Stimulated activated naive CD8-positive, alpha-beta T cell treated with anti-CD3 and anti-CD28 coated beads, Interleukin-15, Interleukin-2, amounts not matched to agents 100 ng/mL and 50 ng/mL, for 24 hours (primary cell): ENCODE results near the gene TIMP1.

Source experiments
- H3K27ac Mint-ChIP-seq: one replicate; pipeline ENCODE4 v1.8.0; 2021; ENCODE audit warnings: mild to moderate bottlenecking, mixed read lengths
- H3K27me3 Mint-ChIP-seq: one replicate; pipeline ENCODE4 v1.8.0; 2021; ENCODE audit warnings: mixed read lengths
- H3K36me3 Mint-ChIP-seq: one replicate; pipeline ENCODE4 v1.8.0; 2021; ENCODE audit warnings: low read depth, mixed read lengths
- H3K4me1 Mint-ChIP-seq: one replicate; pipeline ENCODE4 v1.8.0; 2021; ENCODE audit warnings: low read depth, mixed read lengths
- H3K4me3 Mint-ChIP-seq: one replicate; pipeline ENCODE4 v1.8.0; 2021; ENCODE audit warnings: mild to moderate bottlenecking, mixed read lengths
- H3K9me3 Mint-ChIP-seq: one replicate; pipeline ENCODE4 v1.8.0; 2021; ENCODE audit warnings: mixed read lengths

The TIMP1 gene

DNA sequence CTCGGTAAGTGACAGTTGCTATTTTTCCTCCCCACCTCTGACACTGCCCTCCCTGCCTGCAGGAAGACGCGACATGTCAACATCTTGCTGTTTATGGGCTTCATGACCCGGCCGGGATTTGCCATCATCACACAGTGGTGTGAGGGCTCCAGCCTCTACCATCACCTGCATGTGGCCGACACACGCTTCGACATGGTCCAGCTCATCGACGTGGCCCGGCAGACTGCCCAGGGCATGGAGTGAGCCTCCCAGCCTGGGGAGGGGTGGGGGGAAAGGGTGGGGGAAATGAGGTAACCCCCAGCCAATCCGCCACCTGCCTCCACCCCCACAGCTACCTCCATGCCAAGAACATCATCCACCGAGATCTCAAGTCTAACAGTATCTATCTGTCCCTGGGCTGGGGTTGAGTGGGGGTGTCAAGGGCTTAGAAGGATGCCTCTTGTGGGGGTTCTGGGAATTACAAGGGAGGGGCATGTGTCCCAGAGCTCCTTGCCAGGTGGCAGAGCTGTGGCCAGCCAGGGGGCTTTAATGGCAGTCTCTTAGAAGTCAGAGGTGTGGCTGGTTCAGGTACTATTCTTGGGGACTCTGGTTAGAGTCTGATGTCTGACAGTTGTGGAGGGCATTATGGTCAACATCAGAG lies 13.5 kb upstream of the TIMP1 start:
- Mint-ChIP-seq H3K27me3 (peaks cover 5% of the 10 kb centered on the region), H3K4me3 (no peak overlapping the region), H3K27ac (no peak overlapping the region), H3K4me1 (peaks cover 22% of the 10 kb centered on the region), H3K9me3 (no peaks in the 10 kb centered on the region), H3K36me3 (peaks cover 44% of the 10 kb centered on the region)

DNA sequence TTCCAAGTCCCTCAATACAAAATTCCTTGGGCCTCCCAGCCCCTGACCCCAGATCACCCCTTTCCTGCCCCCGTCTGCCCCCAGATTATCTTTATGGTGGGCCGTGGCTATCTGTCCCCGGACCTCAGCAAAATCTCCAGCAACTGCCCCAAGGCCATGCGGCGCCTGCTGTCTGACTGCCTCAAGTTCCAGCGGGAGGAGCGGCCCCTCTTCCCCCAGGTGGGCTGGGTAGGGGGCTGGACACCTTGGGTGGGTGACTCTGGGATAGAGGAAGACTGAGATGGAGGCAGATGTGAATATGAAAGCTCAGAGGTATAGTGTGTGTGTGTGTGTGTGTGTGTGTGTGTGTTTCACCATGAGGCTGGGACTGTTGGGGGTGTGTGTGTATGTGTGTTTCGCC lies 11.4 kb upstream of the TIMP1 start:
- no peak overlapping the region for H3K4me3 Mint-ChIP-seq
- H3K27me3 Mint-ChIP-seq = peaks cover 5% of the 10 kb centered on the region
- H3K9me3 Mint-ChIP-seq = no peaks in the 10 kb centered on the region
- peaks cover 34% of the 10 kb centered on the region for H3K36me3 Mint-ChIP-seq
- H3K4me1 Mint-ChIP-seq = peaks cover 9% of the 10 kb centered on the region
- H3K27ac Mint-ChIP-seq = no peak overlapping the region

DNA sequence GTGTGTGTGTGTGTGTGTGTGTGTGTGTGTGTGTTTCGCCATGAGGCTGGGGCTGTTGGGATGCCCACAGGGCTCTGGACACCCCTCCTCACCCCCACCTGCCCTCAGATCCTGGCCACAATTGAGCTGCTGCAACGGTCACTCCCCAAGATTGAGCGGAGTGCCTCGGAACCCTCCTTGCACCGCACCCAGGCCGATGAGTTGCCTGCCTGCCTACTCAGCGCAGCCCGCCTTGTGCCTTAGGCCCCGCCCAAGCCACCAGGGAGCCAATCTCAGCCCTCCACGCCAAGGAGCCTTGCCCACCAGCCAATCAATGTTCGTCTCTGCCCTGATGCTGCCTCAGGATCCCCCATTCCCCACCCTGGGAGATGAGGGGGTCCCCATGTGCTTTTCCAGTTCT lies 11.0 kb upstream of the TIMP1 start:
- H3K4me1 Mint-ChIP-seq = peaks cover 9% of the 10 kb centered on the region
- H3K36me3 Mint-ChIP-seq = peaks cover 34% of the 10 kb centered on the region
- H3K27ac Mint-ChIP-seq = no peak overlapping the region
- H3K27me3 Mint-ChIP-seq = peaks cover 5% of the 10 kb centered on the region
- H3K9me3 Mint-ChIP-seq = no peaks in the 10 kb centered on the region
- H3K4me3 Mint-ChIP-seq = no peak overlapping the region

DNA sequence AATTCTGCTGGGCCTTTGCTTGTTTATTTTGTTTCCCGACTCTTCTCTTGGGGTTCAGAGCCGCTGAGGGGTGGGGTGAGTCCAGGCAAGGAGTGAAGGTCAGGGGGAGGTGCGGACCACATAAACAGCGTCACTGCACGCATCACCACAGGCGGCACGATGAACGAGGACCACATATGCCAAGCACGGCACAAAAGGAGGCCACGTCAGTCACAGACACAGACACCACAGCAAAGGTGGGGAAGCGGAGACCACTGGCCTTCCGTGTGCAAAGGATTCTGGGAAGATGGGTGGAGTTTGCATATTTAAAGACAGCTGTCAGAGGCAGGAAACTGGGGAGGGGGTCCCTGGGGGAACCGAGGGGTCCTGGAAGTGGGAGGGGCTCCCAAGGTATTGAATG lies 10.3 kb upstream of the TIMP1 start:
- peaks cover 7% of the 10 kb centered on the region for H3K27me3 Mint-ChIP-seq
- H3K4me3 Mint-ChIP-seq = no peak overlapping the region
- peaks cover 30% of the 10 kb centered on the region for H3K36me3 Mint-ChIP-seq
- peaks cover 8% of the 10 kb centered on the region for H3K4me1 Mint-ChIP-seq
- no peaks in the 10 kb centered on the region for H3K9me3 Mint-ChIP-seq
- H3K27ac Mint-ChIP-seq = no peak overlapping the region

DNA sequence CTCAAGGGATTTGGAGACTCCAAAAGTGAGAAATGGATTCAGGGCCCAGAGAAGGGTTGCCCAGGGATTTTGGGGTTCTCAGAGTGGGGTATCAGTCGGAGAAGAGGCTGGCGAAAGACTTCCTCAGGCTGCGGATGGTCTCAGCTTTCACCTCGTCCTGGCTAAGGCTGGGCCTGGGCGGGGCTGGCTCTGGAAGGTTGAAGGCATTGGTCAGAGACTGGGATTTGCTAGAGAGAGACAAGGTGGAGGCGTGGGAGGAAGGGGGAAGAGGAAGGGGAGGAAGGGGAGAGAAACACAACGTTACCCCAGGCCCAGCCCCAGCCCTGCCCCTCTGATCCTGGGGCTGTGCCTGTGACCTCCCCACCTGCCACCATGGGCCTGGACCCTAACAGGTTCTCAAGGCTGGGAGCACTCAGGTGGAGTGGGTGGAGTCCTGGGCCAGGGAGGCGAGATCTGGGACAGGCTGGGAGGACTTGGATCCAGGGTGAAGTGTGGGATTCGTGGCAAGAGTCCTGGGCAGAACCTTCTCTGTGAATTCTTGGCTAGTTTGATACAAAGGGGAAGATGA lies 9.4 kb upstream of the TIMP1 start:
- Mint-ChIP-seq H3K27ac (no peak overlapping the region), H3K9me3 (no peaks in the 10 kb centered on the region), H3K4me1 (peaks cover 10% of the 10 kb centered on the region), H3K36me3 (peaks cover 23% of the 10 kb centered on the region), H3K4me3 (peak overlapping the region; percentile 6), H3K27me3 (peaks cover 9% of the 10 kb centered on the region)

DNA sequence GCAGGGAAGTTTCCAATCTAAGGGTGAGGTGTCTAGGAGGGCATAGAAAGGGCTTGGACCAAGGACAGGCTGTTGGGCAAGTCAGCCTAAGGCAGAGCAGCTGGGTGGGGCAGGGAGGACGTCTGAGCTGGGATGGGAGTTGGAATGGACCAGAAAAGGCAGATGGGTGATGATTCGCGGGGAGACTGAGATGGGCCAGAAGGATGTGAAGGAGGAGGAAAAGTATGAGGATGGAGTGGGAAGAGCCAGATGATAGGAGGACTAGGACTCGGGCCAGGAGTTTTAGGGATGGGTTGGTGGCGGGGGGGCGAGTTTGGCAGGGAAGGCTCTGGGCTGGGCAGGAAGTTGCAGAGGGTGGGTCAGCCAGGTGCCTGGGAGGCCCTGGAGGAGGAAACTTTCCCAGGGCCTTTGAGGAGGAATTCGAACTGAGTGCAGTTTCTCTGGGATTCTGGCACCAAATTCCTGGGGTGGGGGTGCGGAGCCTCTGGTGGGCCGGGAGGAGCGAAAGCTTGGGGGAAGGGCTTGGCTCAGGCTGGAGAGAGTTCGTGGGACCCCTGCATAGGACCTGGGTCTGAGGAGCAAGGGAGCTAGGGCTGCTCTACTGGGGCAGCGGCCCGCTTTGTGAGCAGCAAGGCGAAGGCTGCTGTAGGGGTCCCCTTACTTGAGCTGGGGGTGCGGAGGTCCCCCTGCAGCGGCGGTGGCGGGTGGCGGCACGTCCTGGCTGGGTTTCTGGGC lies 8.7 kb upstream of the TIMP1 start:
- Mint-ChIP-seq H3K4me3 (peak overlapping the region; percentile 6), H3K36me3 (peaks cover 23% of the 10 kb centered on the region), H3K4me1 (peaks cover 10% of the 10 kb centered on the region), H3K27ac (no peak overlapping the region), H3K27me3 (peaks cover 9% of the 10 kb centered on the region), H3K9me3 (no peaks in the 10 kb centered on the region)

DNA sequence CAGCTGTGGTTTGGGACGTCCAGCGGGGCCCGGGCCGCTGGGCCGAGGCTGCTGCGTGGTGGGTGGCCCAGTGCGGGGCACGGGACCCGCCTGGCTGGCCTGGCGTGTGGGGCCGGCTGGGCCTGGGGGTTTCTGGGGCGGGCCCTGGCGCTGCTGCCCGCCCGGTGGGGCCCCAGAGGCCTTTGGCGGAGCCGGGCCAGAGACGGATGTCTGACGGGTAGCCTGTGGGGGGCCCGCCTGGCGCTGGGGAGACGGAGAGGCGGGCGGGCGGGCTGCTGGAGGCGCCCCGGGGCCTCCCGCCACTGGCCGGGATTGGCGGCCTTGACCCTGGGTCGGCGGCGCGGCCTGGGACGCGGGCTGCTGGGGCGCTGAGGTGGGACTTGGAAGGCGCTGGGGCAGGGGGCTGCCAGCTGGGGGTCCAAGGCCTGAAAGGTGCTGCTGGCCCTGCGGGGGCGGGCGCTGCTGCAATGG lies 8.1 kb upstream of the TIMP1 start:
- Mint-ChIP-seq H3K9me3 (no peaks in the 10 kb centered on the region), H3K4me3 (no peak overlapping the region), H3K4me1 (peaks cover 13% of the 10 kb centered on the region), H3K36me3 (peaks cover 20% of the 10 kb centered on the region), H3K27ac (no peak overlapping the region), H3K27me3 (peaks cover 9% of the 10 kb centered on the region)

DNA sequence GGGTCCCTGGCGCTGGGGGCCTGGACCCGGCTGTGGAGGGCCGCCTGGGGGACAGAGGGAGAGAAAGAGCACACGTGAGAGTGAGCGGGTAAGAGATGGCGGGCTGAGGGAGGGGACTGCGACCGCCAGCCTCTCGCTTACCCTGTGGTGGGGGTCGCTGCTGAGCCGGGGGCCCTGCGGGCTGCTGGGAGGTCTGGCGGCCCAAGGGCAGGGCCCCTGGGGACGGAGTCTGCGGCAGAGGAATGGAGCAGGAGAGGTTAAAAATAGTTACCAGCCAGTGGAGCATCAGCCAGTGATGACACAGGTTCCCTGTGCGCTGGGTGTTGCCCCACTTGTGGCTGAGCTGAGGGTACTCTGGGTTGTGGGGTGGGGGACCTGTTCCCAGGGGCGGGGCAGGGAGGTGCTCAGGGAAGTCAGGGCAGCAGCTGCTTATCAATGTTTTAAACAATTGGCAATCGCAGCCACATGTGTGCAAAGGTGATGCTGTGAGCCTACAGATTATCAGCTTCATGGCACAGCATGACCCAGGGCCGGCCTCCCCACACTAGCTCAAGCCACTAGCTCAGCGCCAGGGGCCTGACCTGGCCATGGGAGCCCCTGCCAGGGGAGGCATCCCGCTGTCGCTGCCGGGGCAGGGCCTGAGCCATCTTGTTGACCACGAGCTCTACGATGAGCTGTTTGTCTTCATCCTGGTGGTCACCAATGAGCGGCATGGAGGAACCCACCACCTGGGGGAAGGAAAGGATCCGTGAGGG lies 7.5 kb upstream of the TIMP1 start:
- Mint-ChIP-seq H3K4me3 (no peak overlapping the region), H3K27ac (no peak overlapping the region), H3K36me3 (peaks cover 17% of the 10 kb centered on the region), H3K9me3 (no peaks in the 10 kb centered on the region), H3K4me1 (peaks cover 18% of the 10 kb centered on the region), H3K27me3 (peaks cover 9% of the 10 kb centered on the region)

DNA sequence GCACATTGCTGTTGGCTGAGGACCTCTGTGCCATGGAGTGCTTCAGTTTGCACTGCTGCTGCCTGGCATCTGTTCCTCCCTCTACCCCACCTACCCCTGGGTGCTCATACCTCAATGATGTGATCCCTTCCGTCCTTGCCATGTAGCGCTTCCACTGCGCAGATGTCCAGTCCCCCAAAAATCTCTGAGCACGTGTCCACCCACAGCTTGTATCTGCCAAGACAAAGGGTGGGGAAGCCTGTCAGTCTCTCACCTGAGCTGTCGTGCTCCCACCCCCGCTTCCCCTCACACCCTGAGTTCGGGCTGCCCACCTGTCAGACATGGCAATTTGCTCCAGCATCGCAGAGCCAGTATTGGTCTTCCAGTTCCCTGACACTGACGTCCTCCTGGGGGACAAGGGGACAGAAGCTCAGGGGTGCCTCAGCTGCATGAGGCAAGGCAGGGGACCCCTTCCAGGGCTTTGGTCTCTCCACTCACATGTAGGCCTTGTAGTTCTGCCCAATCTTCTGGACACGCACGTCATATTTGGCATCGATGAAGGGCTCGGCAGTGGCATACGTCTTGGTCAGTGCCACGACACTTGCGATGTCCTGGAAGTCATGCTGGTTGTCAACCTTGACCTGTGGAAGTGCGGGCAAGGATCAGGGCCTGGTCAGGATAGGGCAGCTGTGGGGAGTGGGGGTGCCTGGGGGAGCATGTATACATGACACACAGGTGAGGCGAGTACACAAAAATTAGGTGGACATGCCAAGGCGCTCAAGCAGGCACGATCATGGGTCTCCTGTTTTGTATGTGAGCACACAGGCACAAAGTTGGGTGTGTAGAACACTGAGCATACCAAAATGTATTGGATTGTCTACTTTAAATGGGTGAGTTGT lies 6.0 kb upstream of the TIMP1 start:
- Mint-ChIP-seq H3K27me3 (peaks cover 9% of the 10 kb centered on the region), H3K9me3 (no peaks in the 10 kb centered on the region), H3K27ac (no peak overlapping the region), H3K4me3 (no peak overlapping the region), H3K4me1 (peaks cover 26% of the 10 kb centered on the region), H3K36me3 (peaks cover 11% of the 10 kb centered on the region)

DNA sequence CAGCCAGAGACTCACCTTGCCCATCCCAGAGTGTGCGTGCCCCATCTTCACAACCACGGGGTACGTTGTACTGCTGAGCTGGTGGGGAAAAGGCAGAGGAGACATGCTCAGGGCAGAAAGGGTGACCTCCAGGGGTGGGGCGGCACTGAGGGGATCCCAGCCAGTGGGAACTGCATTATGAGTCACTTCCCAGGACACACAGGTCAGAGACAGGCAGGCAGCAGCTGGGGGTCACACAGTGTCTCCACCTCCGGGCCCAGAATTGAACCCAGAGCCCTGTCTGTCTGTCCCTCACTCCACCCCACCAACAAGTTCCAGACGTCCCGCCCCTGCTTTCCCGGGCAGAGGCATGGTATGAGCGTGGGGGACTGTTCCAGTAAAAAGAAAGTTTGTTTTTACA lies 4.8 kb upstream of the TIMP1 start:
- Mint-ChIP-seq H3K27ac (no peak overlapping the region), H3K4me3 (no peak overlapping the region), H3K4me1 (peaks cover 36% of the 10 kb centered on the region), H3K27me3 (peaks cover 9% of the 10 kb centered on the region), H3K9me3 (no peaks in the 10 kb centered on the region), H3K36me3 (no peaks in the 10 kb centered on the region)

DNA sequence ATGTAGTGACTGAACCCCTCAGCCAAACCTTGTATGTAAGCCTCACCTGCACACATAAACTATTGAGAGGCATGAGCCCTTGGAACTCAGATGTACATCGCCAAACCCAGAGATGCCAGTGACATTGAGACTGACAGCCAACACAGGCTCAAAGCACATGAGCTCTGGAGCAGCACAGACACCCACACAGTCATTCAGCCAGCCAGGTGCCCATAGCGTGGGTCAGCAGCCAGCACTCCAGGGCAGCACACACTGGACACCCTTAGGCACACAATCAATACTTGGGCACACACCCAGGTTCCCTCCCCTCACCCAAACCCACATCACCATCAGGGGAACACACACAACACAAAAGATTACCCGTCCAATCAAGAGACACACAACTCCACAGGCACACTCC lies 4.3 kb upstream of the TIMP1 start:
- Mint-ChIP-seq H3K4me3 (no peak overlapping the region), H3K36me3 (no peaks in the 10 kb centered on the region), H3K4me1 (peaks cover 41% of the 10 kb centered on the region), H3K27me3 (peaks cover 9% of the 10 kb centered on the region), H3K9me3 (no peaks in the 10 kb centered on the region), H3K27ac (no peak overlapping the region)

DNA sequence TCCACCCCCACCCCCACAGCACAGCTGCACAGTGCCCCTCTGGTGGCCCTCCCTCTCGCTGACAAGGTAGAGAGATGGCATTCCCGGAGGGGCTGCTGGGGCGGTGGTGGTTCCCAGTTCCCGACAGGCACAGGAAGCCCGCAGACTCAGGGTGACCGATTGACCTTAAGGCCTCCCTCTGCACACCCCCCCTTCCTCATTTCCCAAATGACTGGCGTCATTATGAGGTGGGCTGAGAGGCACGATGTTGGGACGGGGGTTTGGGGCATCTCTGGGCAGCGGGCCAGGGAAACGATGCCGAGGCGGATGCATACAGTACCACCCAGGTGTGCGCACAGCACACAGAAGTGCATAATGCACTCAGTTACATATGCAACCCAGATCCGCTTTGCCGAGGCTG lies 3.5 kb upstream of the TIMP1 start:
- H3K4me1 Mint-ChIP-seq = peaks cover 42% of the 10 kb centered on the region
- peaks cover 4% of the 10 kb centered on the region for H3K27me3 Mint-ChIP-seq
- H3K36me3 Mint-ChIP-seq = peaks cover 2% of the 10 kb centered on the region
- H3K4me3 Mint-ChIP-seq = no peak overlapping the region
- no peaks in the 10 kb centered on the region for H3K9me3 Mint-ChIP-seq
- no peak overlapping the region for H3K27ac Mint-ChIP-seq

DNA sequence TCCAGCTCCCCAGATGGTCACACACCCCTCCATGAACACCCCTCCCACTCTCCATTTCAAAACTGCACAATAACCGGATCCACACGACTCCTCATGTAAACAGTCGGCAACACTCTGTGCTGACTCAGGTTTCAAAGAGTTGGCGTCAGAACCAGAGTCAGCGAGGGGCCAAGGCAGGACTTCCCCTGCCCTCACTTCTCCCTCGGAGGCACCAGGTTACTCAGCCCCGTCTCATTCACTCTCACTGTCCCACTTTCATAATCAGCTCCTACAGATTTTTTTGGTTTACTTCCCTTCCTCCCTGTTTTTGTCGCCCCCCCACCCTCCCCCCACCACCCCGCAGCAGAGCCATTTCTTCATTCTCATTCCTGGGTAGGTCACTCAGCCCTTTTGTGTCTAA lies 2.7 kb upstream of the TIMP1 start:
- peaks cover 5% of the 10 kb centered on the region for H3K36me3 Mint-ChIP-seq

DNA sequence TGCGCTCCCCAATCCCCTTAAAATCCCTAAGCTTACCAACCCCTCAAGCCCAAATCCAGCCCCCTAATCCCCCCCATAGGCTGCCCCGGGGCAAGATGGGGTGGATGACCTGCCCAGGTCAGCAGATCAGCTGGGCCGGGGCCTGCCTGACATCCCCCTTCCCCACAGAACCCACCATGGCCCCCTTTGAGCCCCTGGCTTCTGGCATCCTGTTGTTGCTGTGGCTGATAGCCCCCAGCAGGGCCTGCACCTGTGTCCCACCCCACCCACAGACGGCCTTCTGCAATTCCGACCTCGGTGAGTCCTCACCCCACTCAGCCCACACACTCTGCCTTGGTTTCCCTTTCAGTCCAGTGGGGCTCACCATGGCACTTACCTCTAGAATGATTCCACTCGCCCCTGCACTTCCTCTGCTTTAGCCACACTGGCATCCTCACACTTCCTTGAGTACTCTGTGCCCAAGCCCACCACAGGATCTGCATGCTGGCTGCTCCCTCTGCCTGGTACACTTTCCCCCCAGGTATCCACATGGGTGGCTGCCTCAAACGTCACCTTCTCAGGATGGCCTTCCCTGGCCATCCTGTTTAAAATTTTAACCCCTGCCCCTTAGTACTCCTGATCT lies 1.1 kb downstream of the TIMP1 start:
- H3K36me3 Mint-ChIP-seq = peaks cover 5% of the 10 kb centered on the region
- no peaks in the 10 kb centered on the region for H3K27me3 Mint-ChIP-seq
- H3K4me1 Mint-ChIP-seq = peaks cover 54% of the 10 kb centered on the region
- peak overlapping the region; percentile 51 for H3K4me3 Mint-ChIP-seq
- H3K27ac Mint-ChIP-seq = peak overlapping the region; percentile 26
- H3K9me3 Mint-ChIP-seq = no peaks in the 10 kb centered on the region

More for the DNA sequence above, 2.7 kb upstream of the TIMP1 start:
- peaks cover 4% of the 10 kb centered on the region for H3K27me3 Mint-ChIP-seq
- peaks cover 50% of the 10 kb centered on the region for H3K4me1 Mint-ChIP-seq
- no peaks in the 10 kb centered on the region for H3K9me3 Mint-ChIP-seq
- H3K27ac Mint-ChIP-seq = no peak overlapping the region
- H3K4me3 Mint-ChIP-seq = no peak overlapping the region
